GM18867 (cell line): Measurements from ENCODE around the gene GPATCH1.

ENCODE experiments used
- ATAC-seq: cut with Tn5 transposase; IDR thresholded peaks from one replicate; pipeline ENCODE4 v1.9.1; 2021; ENCODE audit warnings: mild to moderate bottlenecking, moderate library complexity; ENCODE audit not compliant: unreplicated experiment

GPATCH1 gene

GRCh38 chr19:33063753-33064457 is 17.1 kb upstream of the GPATCH1 start:
- ATAC-seq, result no peak

DNA sequence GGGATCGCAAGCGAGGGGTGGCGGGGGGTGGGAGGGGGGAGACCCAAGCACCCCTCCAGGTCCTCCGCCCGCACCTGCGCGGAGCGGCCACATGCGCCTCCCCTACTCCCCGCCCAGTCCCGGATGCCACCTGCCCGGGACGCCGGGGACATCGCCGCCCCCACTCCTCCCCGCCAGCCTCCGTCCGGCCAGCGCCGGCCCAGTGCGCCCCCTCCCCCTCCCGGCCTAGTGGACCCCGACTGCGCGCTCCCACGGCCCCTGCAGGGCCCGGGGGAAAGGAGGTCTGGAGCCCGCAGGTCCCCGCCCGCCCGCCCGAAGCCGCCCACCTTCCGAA is 16.6 kb upstream of the GPATCH1 start:
- peak; percentile 50 for ATAC-seq

DNA sequence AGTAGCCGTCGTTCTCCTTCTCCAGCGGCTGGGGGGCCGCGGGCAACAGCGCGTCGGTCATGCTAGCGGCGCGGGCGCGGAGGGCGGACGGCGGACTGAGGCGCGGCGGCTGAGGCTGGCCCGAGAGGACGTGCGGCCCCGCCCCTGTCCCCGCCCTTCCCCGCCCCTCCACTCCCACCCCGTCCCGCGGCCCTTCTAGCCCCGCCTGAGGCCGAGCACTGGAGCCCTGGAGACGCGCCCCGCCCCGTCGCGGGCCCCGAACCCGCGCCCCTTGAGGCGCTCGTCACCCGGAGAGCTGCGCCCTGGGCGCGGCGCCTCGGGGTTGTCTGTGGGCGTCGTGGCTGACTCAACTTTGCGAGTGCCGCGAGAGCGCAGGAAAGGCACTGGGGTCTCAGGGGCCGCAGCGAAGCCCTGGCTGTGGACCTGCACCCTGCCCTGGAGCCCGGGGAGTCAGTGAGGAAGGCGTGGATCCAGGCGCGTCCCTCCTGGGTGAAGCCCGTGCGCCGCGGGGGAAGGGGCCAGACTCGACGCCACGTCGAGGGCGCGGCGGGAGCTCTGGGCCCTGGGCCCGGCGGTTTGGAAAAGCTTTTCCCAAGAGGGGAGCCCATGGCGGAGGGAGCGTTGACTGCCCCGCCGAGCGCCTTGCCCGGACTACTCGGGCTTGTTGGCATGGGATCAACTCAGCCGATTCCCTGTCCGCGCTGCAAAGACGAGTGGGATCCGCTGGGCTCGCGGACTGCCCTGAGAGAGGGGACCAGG is 16.0 kb upstream of the GPATCH1 start, which contains the start of gene RHPN2:
TSS of gene RHPN2 (minus strand) at position 97 of the 759 bp plus-strand sequence. CDS start at position 61, 36 bp downstream.
- ATAC-seq, result peak; percentile 78

GRCh38 chr19:33066543-33066942 is 14.4 kb upstream of the GPATCH1 start:
- no peak for ATAC-seq

GRCh38 chr19:33067121-33067520 is 13.9 kb upstream of the GPATCH1 start:
- ATAC-seq, result no peak

DNA sequence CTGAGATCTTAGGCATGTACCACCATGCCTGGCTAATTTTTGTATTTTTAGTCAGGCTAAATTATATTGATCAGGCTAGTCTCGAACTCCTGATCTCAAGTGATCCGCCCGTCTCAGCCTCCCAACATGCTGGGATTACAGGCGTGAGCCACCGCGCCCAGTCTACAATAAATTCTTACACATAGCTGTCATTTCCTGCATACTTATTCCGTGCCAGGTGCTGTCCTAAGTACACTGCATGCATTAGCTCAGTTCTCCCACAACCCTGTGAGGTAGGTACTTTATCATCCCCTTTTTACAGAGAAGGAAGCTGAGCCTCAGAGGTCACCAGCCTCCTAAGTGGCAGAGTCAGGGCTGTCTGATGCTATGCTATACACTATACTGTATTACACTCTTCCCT is 9.1 kb upstream of the GPATCH1 start:
- ATAC-seq, result no peak

GRCh38 chr19:33075519-33075918 is 5.5 kb upstream of the GPATCH1 start:
- no peak for ATAC-seq

- ATAC-seq, result no peak
Observed at GRCh38 chr19:33085570-33086128, 4.7 kb downstream of the GPATCH1 start.

DNA sequence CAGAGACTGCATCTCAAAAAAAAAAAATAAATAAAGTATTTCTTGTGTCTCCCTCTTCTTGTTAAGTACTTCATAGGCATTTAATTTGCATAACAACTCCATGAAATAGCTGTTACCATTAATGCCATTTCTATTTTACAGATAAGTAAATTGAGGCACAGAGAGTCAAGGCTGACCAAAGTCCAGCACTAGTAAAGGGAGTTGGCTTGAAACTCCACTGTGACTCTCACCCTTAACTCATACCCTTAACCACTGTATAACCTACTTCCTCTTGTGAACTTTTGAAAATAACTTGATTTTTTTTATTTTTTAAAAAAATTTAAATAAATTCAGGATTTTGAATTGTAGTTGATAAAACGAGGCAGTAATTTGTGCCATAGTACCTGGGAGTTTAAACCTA is 6.0 kb downstream of the GPATCH1 start:
- ATAC-seq, result no peak

- no peak for ATAC-seq
Observed at GRCh38 chr19:33089010-33089409, 8.0 kb downstream of the GPATCH1 start.

DNA sequence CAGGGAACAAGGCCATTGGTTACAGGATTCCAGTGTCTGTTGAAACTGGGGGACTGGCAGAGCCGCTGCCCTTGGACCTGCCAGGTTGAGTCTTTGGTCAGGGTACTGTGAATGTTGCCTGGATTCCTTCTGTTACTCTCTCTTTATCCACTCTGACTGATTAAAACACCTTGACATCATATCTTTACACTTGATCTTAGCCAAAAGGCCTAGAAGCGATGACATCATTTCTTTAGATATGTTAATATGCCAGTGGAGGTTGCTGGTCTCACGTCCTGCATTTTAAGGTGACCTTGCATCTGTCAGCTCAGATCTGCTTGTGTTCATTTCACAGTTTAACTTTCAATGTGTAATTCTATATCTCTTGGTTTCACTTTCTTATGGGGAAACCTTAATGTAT is 9.2 kb downstream of the GPATCH1 start:
- no peak for ATAC-seq

GRCh38 chr19:33093420-33094210 is 12.6 kb downstream of the GPATCH1 start:
- no peak for ATAC-seq

GRCh38 chr19:33094436-33095067 is 13.6 kb downstream of the GPATCH1 start:
- no peak for ATAC-seq

- no peak for ATAC-seq
Observed at GRCh38 chr19:33096005-33096404, 15.0 kb downstream of the GPATCH1 start.

DNA sequence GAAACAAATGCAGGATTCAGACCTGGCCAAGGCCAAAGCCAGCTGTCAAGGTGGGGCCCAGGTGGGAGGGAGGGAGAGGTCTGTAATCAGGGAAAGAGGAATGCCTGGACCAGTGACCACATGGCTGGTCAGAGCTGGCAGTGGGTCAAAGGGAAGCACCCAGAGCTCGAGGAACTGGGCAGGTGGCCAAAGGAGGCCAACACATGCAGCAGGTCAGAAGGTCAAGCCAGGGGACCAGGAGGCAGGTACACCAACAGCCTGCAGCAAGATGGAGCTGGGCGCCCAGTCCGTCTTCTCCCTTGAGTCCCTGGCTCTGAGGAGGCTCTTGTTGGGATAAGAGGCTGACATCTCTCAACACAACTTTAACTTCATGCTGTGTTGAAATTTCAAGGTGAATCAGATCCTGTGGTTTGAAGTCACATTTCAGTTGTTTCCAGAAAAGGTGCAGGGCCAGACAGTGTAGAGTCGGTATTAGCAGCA is 17.1 kb downstream of the GPATCH1 start:
- ATAC-seq, result no peak

DNA sequence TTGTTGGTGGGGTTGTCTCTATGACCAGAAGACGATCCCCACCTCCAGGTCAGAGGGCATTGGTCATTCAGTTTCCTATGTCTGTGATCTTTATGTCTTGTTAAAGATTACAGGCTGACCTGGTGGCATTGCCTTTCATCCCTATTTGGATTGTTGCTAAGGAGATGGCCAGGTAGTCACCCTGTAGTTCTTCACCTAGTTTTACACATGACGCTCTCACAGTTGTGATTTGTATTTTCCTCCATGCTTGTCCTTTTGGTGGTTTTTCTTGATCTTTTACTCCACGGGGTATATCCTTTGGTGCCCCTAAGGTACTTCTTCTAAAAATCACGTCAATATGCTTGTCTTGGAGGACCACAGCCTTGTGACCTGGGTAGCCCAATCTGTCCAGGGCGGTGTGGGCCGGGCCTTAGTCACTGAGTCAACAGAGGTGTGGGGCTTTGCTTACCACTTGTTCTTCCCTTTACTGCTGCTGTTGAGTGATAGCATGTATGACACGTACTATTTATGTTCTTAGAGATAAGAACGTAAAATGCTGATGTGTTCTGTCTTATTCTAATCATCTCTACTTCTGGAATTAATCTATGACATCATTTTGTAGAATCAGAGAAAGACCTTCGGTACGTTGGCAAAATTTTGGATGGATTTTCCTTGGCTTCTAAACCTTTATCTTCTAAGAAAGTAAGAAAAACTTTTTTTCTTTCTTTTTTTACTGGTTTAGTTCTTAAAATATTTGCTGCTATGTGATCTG is 20.1 kb downstream of the GPATCH1 start:
- no peak for ATAC-seq

DNA sequence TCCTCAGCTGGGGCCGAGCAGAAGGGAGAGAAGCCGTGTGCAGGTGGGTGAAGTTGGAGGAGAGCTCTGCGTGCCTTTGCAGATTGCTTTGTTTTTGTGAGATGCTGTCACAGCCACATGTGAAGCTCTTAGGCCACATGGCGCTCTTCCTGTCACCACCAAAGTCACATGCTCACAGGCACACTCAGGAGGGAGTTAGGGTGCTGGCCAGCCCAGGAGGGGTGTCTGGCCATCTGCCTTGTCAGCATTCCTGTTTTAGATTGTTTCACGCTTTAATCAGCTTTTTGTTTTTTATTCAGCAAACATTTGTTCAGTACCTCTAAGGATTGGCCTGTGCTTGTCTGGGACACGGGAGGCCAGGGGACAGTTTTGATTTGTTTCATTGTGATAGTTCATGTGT is 21.9 kb downstream of the GPATCH1 start:
- no peak for ATAC-seq

DNA sequence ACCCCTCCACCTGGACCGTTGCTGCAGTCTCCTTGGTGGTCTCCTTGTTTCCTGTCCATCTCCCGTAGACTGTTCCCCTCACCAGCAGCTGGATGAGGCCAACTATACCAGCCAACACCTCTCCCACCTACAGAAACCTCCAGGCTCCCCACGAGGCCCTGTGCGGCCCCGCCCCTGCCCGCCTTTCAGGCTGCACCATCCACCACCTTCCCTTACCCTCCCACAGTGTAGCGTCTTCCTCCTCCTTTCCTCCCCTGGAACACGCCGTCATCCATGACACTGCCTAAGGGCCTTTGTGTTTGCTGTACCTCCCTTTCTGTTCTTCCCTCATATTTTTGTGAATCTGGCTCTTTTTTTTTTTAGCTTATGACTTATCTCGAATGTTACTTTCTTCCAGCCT is 27.2 kb downstream of the GPATCH1 start:
- no peak for ATAC-seq

GRCh38 chr19:33110137-33110910 is 29.3 kb downstream of the GPATCH1 start:
- no peak for ATAC-seq
